OCI-LY7 (cell line): ENCODE measurements around the gene TLCD1. TPM values are rescaled to one million over a fixed set of nuclear protein-coding genes. Genes with fewer than 3 reads are reported as not detected.

Experiments
- BruUV-seq: library from RNA; stranded (reverse); fragments of 400-500 nt; replicated peaks from 2 replicates; lab custom pipeline; 2021; lab: Mats Ljungman, UMichigan
- CTCF ChIA-PET: fragments of 300-600 bp; sonication (Branson Sonifier 250); formaldehyde crosslinking; loops from one replicate; lab custom pipeline; 2022; ENCODE audit warnings: antibody characterized with exemption; ENCODE audit not compliant: unreplicated experiment; lab: Charles Lee
- POLR2A ChIA-PET: fragments of 300-600 bp; sonication (Branson Sonifier 250); formaldehyde crosslinking; loops from one replicate; lab custom pipeline; 2022; ENCODE audit warnings: antibody characterized with exemption; lab: Charles Lee
- DNase-seq: peaks from one replicate; pipeline ENCODE4 v3.0.0-alpha.2; 2015; ENCODE audit warnings: low spot score
- H2AFZ ChIP-seq: fragments of 200-600 bp; sonication (generic), shearing (Covaris generic); 2 replicates; pipeline ENCODE4 v1.6.1; 2014; ENCODE audit warnings: mild to moderate bottlenecking, antibody characterized with exemption, low read length, moderate library complexity
- H3K27ac ChIP-seq: fragments of 200-600 bp; sonication (generic); 2 replicates; pipeline ENCODE4 v1.5.1; 2014; ENCODE audit warnings: mixed run types, low read depth, mild to moderate bottlenecking, moderate library complexity, low read length, inconsistent platforms; ENCODE audit not compliant: poor library complexity, severe bottlenecking
- H3K36me3 ChIP-seq: fragments of 200-600 bp; sonication (generic); 2 replicates; pipeline ENCODE4 v1.6.1; 2014; ENCODE audit warnings: mild to moderate bottlenecking, antibody characterized with exemption, low read length, moderate library complexity, mixed read lengths; ENCODE audit not compliant: insufficient read depth
- H3K4me1 ChIP-seq: fragments of 200-600 bp; sonication (generic); 2 replicates; pipeline ENCODE4 v1.5.1; 2014; ENCODE audit warnings: mild to moderate bottlenecking, low read length; ENCODE audit not compliant: insufficient read depth, poor library complexity, severe bottlenecking
- H3K4me2 ChIP-seq: fragments of 200-600 bp; sonication (generic); 2 replicates; pipeline ENCODE4 v1.6.1; 2014; ENCODE audit warnings: mild to moderate bottlenecking, low read length
- H3K4me3 ChIP-seq: fragments of 200-600 bp; sonication (generic); 2 replicates; pipeline ENCODE4 v1.5.1; 2014; ENCODE audit warnings: mild to moderate bottlenecking, low read depth, low read length; ENCODE audit not compliant: poor library complexity, severe bottlenecking
- H3K79me2 ChIP-seq: fragments of 200-600 bp; sonication (generic); 2 replicates; pipeline ENCODE4 v1.6.1; 2016; ENCODE audit warnings: low read depth, mild to moderate bottlenecking, low read length, moderate library complexity, mixed read lengths; ENCODE audit not compliant: insufficient read depth
- H3K9me2 ChIP-seq: fragments of 200-600 bp; sonication (generic); 2 replicates; pipeline ENCODE4 v1.6.1; 2016; ENCODE audit warnings: mild to moderate bottlenecking, low read length, mixed read lengths; ENCODE audit not compliant: insufficient read depth
- H3K9me3 ChIP-seq: fragments of 200-600 bp; sonication (generic); 2 replicates; pipeline ENCODE4 v1.6.1; 2014; ENCODE audit warnings: mild to moderate bottlenecking, mixed run types, low read length, mixed read lengths
- H4K20me1 ChIP-seq: fragments of 200-600 bp; sonication (generic); 2 replicates; pipeline ENCODE4 v1.6.1; 2014; ENCODE audit warnings: mild to moderate bottlenecking, antibody characterized with exemption, low read length, moderate library complexity, mixed read lengths; ENCODE audit not compliant: insufficient read depth
- EZH2phosphoT487 ChIP-seq: fragments of 200-600 bp; sonication (generic); IDR thresholded peaks from 2 replicates; pipeline ENCODE4 v1.6.1; 2018; ENCODE audit warnings: low read depth, borderline replicate concordance, mild to moderate bottlenecking, mixed run types, antibody characterized with exemption, low read length, moderate library complexity, mixed read lengths
- intact Hi-C: fragments of 100-400 bp; cut with micrococcal nuclease; formaldehyde crosslinking; loops from one replicate; pipeline ENCODE4 v1.10.0; 2022; ENCODE audit not compliant: unreplicated experiment
- total RNA-seq, 2 experiments: library from RNA; depleted of rRNA in 1 of 2; stranded (reverse); fragments of >200 nt in 1 of 2; shearing (Covaris generic) in 1 of 2; gene quantifications; 2 replicates each; pipeline ENCODE4 v1.2.3, GENCODE V29; 2014 to 2022
- TF ChIP-seq, protein P1 (sequence below): fragments of 200-600 bp; sonication (generic); conservative IDR thresholded peaks from 2 replicates; pipeline ENCODE4 v1.5.1; 2014; ENCODE audit warnings: mild to moderate bottlenecking, antibody characterized with exemption, low read length, moderate library complexity, mixed read lengths

The TLCD1 gene
- total RNA-seq, 2 experiments from 2014 or later: 0.28 to 2.5 TPM

DNA sequence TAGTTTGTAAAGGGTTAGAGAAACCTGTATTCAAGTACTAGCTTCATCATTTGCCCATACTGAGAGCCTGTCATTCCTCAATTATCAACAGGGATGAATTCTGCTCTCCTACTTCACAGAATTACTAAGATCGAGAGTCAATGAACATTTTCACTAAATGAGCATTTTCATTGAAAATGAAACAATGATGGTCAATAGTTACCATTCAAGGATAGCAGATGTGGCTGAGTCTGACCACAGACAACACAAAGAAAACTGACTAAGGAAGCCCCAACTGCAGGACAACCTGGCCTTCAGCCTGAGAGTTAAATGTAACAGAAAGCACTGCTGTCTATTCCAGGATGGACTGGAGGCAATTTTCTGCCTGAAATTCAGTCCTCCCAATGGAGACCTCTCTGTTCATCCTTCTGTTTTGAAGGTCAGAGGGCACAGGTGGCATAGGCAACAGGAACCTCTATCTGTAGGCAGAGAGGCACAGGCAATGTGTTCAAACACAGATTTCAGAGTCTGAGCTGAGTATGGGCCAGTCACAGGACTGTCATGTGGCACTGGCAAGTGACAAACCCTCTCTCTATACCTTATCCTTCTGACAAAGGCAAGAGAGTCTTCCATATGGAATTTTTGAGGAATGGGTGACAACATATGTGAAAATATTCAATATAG is 37.2 kb upstream of the TLCD1 start:
- no peak overlapping the region for H3K27ac ChIP-seq
- H2AFZ ChIP-seq: no peak overlapping the region
- no peaks in the 10 kb centered on the region for H4K20me1 ChIP-seq
- no TSS peak for BruUV-seq
- H3K9me3 ChIP-seq: no peaks in the 10 kb centered on the region
- intact Hi-C loops: loop anchor here (1.0 to 5.0 kb wide), 5 partner anchors 36 to 153 kb away; partner anchors contain the start of genes DHRS13, NEK8 and TLCD1
- TF ChIP-seq, protein P1, sequence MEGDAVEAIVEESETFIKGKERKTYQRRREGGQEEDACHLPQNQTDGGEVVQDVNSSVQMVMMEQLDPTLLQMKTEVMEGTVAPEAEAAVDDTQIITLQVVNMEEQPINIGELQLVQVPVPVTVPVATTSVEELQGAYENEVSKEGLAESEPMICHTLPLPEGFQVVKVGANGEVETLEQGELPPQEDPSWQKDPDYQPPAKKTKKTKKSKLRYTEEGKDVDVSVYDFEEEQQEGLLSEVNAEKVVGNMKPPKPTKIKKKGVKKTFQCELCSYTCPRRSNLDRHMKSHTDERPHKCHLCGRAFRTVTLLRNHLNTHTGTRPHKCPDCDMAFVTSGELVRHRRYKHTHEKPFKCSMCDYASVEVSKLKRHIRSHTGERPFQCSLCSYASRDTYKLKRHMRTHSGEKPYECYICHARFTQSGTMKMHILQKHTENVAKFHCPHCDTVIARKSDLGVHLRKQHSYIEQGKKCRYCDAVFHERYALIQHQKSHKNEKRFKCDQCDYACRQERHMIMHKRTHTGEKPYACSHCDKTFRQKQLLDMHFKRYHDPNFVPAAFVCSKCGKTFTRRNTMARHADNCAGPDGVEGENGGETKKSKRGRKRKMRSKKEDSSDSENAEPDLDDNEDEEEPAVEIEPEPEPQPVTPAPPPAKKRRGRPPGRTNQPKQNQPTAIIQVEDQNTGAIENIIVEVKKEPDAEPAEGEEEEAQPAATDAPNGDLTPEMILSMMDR: no peak
- TF ChIP-seq EZH2phosphoT487: no peak
- peaks cover 31% of the 10 kb centered on the region for H3K36me3 ChIP-seq
- H3K4me2 ChIP-seq: no peak overlapping the region
- no peak for DNase-seq
- POLR2A ChIA-PET: interaction anchor here (0.5 to 1.3 kb wide), 7 partner anchors 24 to 144 kb away, joined by 3 to 4 read pairs (median 4); no protein-coding TSS in a partner anchor
- no peaks in the 10 kb centered on the region for H3K79me2 ChIP-seq
- no peak overlapping the region for H3K4me3 ChIP-seq
- no peaks in the 10 kb centered on the region for H3K4me1 ChIP-seq
- H3K9me2 ChIP-seq: no peaks in the 10 kb centered on the region
- CTCF ChIA-PET: interaction anchor here (0.9 to 1.6 kb wide), 8 partner anchors 11 to 154 kb away, joined by 3 to 10 read pairs (median 4); partner anchors contain the start of gene TLCD1

DNA sequence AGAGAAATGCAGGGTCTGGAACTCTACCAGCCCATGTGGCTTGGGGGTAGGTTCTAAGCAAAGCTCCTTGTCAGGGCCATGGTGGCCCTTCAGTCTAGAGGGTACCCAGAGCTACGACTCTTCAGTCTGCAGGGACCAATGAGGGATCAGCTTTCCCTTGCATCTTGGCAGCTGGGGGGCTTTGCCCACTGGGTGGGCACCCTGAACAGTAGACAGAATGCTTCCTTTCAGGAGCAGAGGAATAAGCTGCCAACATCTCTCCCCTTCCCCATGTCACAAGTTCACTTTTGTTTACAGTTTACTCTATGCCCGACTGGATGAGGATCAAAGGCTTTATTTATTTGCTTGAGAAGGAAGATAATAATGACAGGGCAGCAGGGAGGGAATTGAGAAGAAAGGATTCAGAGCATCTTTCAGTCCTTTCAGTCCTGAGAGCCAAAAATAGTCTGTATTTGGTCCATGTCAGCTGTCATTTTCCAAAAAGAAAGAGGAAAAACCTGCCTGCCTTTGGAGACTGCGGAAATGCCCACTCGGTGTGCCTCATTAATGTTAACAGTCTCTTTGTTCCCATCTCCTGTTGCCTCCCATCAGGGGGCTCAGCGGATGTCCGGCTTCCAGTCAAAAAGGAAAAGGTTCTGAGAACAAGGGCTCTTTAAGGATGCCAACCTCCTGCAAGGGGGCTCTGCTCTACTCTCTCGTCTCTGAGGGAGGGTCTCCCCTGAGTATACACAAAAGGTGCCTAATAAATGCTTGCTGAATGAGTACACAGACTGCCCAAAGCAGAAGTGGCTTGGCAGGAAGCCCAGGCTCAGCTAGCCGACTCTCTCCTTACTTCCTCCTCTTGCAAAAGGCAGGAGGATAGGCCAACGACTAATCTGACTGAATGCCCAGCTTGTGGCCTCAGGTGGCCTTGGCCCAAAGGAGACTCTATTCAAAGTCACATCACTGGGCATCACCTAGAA is 34.8 kb upstream of the TLCD1 start:
- Histone ChIP-seq H3K4me3 (no peak overlapping the region), H3K9me3 (no peaks in the 10 kb centered on the region), H2AFZ (no peak overlapping the region), H3K4me1 (no peaks in the 10 kb centered on the region), H3K79me2 (no peaks in the 10 kb centered on the region), H4K20me1 (no peaks in the 10 kb centered on the region), H3K36me3 (peaks cover 27% of the 10 kb centered on the region), H3K27ac (no peak overlapping the region), H3K4me2 (no peak overlapping the region), H3K9me2 (no peaks in the 10 kb centered on the region)
- TF ChIP-seq, protein P1: no peak
- no peak for TF ChIP-seq EZH2phosphoT487
- ChIA-PET POLR2A (interaction anchor here (0.6 to 1.2 kb wide), 2 partner anchors 76 to 133 kb away, joined by 3 to 4 read pairs; no protein-coding TSS in a partner anchor), CTCF (no interaction called here)
- no peak for DNase-seq
- intact Hi-C loops: loop anchor here (5.0 kb wide), 2 partner anchors 34 to 51 kb away; partner anchors contain the start of genes NEK8 and TLCD1
- BruUV-seq: no TSS peak
